Coronary artery (tissue), 2 donors: ENCODE data around the gene SLC36A4.

Source experiments
- DNase-seq: peaks from one replicate; pipeline ENCODE4 v3.0.0-alpha.2; 2017; ENCODE audit warnings: low spot score
- H3K27ac ChIP-seq, 2 donors: fragments of 200-600 bp; sonication (generic); one replicate each; pipeline ENCODE4 v1.5.1; 2016 to 2019
- H3K4me3 ChIP-seq: fragments of 200-600 bp; sonication (generic); 2 replicates; pipeline ENCODE4 v1.5.1; 2016; ENCODE audit warnings: mild to moderate bottlenecking, moderate library complexity
- TF ChIP-seq, protein P1 (sequence below): fragments of 200-600 bp; sonication (generic); IDR thresholded peaks from one replicate; pipeline ENCODE4 v1.5.1; 2019; ENCODE audit warnings: antibody characterized with exemption

The SLC36A4 gene

GRCh38 chr11:93229876-93230275, 32.1 kb upstream of the SLC36A4 start:
- TF ChIP-seq, protein P1, sequence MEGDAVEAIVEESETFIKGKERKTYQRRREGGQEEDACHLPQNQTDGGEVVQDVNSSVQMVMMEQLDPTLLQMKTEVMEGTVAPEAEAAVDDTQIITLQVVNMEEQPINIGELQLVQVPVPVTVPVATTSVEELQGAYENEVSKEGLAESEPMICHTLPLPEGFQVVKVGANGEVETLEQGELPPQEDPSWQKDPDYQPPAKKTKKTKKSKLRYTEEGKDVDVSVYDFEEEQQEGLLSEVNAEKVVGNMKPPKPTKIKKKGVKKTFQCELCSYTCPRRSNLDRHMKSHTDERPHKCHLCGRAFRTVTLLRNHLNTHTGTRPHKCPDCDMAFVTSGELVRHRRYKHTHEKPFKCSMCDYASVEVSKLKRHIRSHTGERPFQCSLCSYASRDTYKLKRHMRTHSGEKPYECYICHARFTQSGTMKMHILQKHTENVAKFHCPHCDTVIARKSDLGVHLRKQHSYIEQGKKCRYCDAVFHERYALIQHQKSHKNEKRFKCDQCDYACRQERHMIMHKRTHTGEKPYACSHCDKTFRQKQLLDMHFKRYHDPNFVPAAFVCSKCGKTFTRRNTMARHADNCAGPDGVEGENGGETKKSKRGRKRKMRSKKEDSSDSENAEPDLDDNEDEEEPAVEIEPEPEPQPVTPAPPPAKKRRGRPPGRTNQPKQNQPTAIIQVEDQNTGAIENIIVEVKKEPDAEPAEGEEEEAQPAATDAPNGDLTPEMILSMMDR, result no peak
- Histone ChIP-seq H3K4me3 (no peak overlapping the region), H3K27ac (no peak overlapping the region)
- no peak for DNase-seq

GRCh38 chr11:93225662-93226061, 27.9 kb upstream of the SLC36A4 start:
- TF ChIP-seq, protein P1, result no peak
- H3K4me3 ChIP-seq, result no peak overlapping the region
- H3K27ac ChIP-seq, result no peak overlapping the region
- no peak for DNase-seq

- DNase-seq, result no peak
- Histone ChIP-seq H3K27ac (no peak overlapping the region), H3K4me3 (no peak overlapping the region)
- TF ChIP-seq, protein P1, result no peak
These were observed 23.7 kb upstream of the SLC36A4 start for GRCh38 chr11:93221539-93221938.

DNA sequence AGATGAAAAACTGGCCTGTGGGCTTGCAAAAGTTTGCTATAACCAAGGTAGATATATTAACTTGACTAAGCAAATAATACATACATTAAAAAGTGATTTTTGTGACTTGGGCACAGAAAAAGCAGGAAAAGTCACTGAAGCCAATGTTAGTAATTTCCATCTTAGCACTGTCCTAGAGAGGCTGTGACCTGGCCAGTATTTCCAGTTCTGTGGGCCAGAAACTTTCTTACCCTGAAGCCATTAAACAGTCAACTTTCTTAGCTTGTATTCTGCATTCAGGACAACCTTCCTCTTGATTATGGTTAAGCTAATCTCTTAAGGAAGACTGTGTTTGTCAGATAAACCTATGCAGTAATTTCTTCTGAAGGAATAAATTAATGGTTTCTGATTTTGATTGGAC, 22.3 kb upstream of the SLC36A4 start:
- no peak for DNase-seq

DNA sequence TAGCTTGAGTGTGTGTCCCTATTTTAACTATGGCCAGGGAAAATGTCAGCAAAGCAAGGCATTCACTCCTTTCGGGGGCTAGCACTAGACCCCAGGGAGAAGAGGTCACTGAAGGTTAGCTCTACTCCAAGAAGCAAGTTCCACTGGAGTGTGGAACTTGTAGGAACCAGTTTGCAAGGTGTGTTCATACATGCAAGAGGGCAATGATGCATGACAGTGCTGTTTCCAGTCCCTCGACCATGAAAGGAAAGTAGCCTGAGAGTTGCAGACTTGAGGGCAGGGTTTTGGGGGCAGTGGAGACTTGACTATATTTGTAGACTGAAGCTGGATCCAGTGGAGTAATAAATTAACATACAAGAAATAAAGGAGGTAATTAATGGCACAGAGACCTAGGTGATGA, 21.6 kb upstream of the SLC36A4 start:
- DNase-seq, result no peak
- no peak overlapping the region for H3K4me3 ChIP-seq
- TF ChIP-seq, protein P1, result no peak
- H3K27ac ChIP-seq, result no peak overlapping the region

More for the DNA sequence above, 22.3 kb upstream of the SLC36A4 start:
- TF ChIP-seq, protein P1, result no peak
- Histone ChIP-seq H3K27ac (no peak overlapping the region), H3K4me3 (no peak overlapping the region)

DNA sequence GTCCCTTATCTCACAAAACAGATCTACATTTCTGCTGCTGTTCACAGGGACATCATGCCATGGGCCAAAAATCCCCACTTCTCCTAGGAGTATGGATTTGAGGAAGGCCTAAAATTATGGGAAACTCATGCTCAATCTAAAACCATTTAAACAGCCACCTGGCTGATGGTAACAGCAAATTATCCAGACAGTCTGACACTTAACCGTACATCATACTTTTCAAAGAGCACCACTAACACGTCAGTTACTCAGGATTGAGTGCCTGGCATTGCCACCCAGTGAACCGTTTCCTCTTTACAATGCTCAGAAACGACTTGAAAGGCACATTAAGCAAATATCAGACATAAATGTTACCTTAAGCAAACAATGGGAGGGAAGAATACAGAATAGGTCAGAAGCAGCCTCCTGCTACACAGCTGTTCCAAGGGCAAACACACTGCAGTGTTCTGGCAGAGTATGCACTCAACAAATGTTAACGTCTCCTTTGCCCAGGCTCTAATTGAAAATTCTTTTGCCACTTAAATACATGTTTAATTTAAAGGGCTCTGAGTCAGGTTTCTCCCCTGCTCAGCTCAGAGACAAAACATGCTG, 18.8 kb upstream of the SLC36A4 start:
- Histone ChIP-seq H3K27ac (no peak overlapping the region), H3K4me3 (no peak overlapping the region)
- no peak for DNase-seq
- TF ChIP-seq, protein P1, result no peak

DNA sequence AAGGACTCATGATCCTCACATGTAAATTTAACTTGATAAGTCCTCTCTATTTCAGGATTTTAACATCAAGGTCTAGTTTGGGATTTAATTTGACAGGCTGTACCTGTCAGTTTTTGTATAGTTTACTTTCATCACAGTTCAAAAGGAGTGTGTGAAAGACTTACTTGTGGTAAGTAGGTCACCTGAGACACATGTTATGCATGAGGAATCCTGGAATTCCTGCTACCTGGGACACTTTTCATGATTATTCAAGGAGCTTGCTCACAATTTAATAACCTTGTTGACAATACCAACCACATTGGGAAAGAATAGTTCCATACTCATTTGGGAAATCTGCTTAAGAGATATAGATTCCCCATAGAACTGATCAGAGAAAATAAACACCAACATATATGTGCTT, 15.8 kb upstream of the SLC36A4 start:
- no peak overlapping the region for H3K4me3 ChIP-seq
- H3K27ac ChIP-seq, result no peak overlapping the region
- TF ChIP-seq, protein P1, result no peak
- DNase-seq, result no peak
